K562 (cell line): ENCODE measurements around the gene IRAK2. TPM values are rescaled to one million over a fixed set of nuclear protein-coding genes. Genes with fewer than 3 reads are reported as not detected.

Experiments used
- BRCA1 ChIP-seq, 2 experiments: fragments of 450-650 bp in 1 of 2; sonication (generic) in 1 of 2; formaldehyde crosslinking in 1 of 2; IDR thresholded peaks; 2 replicates each; pipeline versions ENCODE4 v1.5.0 to v1.6.1; 2017 to 2020; ENCODE audit warnings: mild to moderate bottlenecking in 1 of 2, missing genetic modification reagents in 1 of 2
- DIDO1 ChIP-seq: fragments of 450-650 bp; IDR thresholded peaks from 2 replicates; pipeline ENCODE4 v1.6.1; 2016; ENCODE audit warnings: low read depth, missing biosample characterization, missing genetic modification characterization
- E2F1 ChIP-seq: sonication (generic); formaldehyde crosslinking; IDR thresholded peaks from 2 replicates; pipeline ENCODE4 v1.8.1; 2023; ENCODE audit warnings: mild to moderate bottlenecking, missing genetic modification reagents, moderate library complexity
- ELF4 ChIP-seq: fragments of 450-650 bp; formaldehyde crosslinking; IDR thresholded peaks from 2 replicates; pipeline ENCODE4 v1.4.0; 2022; ENCODE audit warnings: missing genetic modification characterization
- FIP1L1 ChIP-seq: fragments of 200-400 bp; formaldehyde crosslinking; IDR thresholded peaks from 2 replicates; pipeline ENCODE4 v1.6.1; 2018; ENCODE audit warnings: mild to moderate bottlenecking, low read depth, low read length; ENCODE audit not compliant: poor library complexity, severe bottlenecking
- PHF21A ChIP-seq: fragments of 450-650 bp; IDR thresholded peaks from 2 replicates; pipeline ENCODE4 v1.6.1; 2017; ENCODE audit warnings: low read depth, borderline replicate concordance
- POLR2B ChIP-seq: fragments of 450-650 bp; IDR thresholded peaks from 2 replicates; pipeline ENCODE4 v1.6.1; 2018; ENCODE audit warnings: low read depth; ENCODE audit not compliant: partially characterized antibody
- REST ChIP-seq, 2 experiments: fragments of 450-650 bp; formaldehyde crosslinking in 1 of 2; IDR thresholded peaks; 2 replicates each; pipeline versions ENCODE4 v1.4.0 to v1.6.1; 2014 to 2020; ENCODE audit warnings: mild to moderate bottlenecking in 2 of 2, borderline replicate concordance in 1 of 2, low read depth in 1 of 2
- TGIF2 ChIP-seq: sonication (generic); formaldehyde crosslinking; IDR thresholded peaks from 2 replicates; pipeline ENCODE4 v1.8.1; 2022; ENCODE audit warnings: mild to moderate bottlenecking, missing genetic modification reagents, moderate library complexity
- ZNF239 ChIP-seq: fragments of 250-450 bp; sonication (Bioruptor Pico); IDR thresholded peaks from 2 replicates; pipeline ENCODE4 v1.4.0; 2020; ENCODE audit warnings: mild to moderate bottlenecking
- polyA plus RNA-seq, 8 experiments: library from polyadenylated mRNA; depleted of rRNA in 4 of 8; stranded (reverse) in 5 of 8; unstranded in 3 of 8; fragments of >200 nt; fragmentation: Nextera tagmentation in 2 of 8; fragmentation: Illumina TruSeq in 1 of 8; extraction: Ambion mirVana in 2 of 8; extraction: Trizol in 1 of 8; gene quantifications; 2 replicates each; pipeline versions ENCODE4 v1.2.1 to v1.2.3, GENCODE V29; 2011 to 2014; ENCODE audit warnings: inconsistent platforms in 1 of 8, missing spikeins in 1 of 8
- total RNA-seq, 7 experiments: library from RNA; depleted of rRNA in 6 of 7; stranded (reverse); fragments of >200 nt in 6 of 7; fragmentation: Illumina TruSeq in 2 of 7; extraction: Trizol in 2 of 7; gene quantifications; 2 replicates each; pipeline versions ENCODE4 v1.2.1 to v1.2.3, GENCODE V29; 2011 to 2021; ENCODE audit warnings: low replicate concordance in 1 of 7

IRAK2 gene
- total and polyA plus RNA-seq, 9 of the 15 experiments (the other 6 are each of a cell fraction or from before 2014, with no cell fraction given) = 0.42 to 4.4 (median 2.7) TPM

GRCh38 chr3:10142707-10143560 lies 21.8 kb upstream of the IRAK2 start (continued):
- TF ChIP-seq REST (IDR thresholded peaks at IDR 0.05; ENCODE audit: borderline replicate concordance) (peak; percentile 40), REST (CRISPR knock-in tag; IDR thresholded peaks at IDR 0.05; ENCODE audit: low read depth) (no peak), ELF4 (CRISPR knock-in tag) (no peak), ZNF239 (CRISPR knock-in tag) (no peak), PHF21A (no peak), FIP1L1 (no peak), POLR2B (no peak), DIDO1 (no peak), BRCA1 (IDR thresholded peaks at IDR 0.05) (no peak), BRCA1 (CRISPR knock-in tag; IDR thresholded peaks at IDR 0.05) (no peak), E2F1 (CRISPR knock-in tag) (no peak; the same call in 1 of the 2 replicates), TGIF2 (CRISPR knock-in tag) (no peak)
